Measurements from ENCODE around the gene NACA. TPM values are rescaled to one million over a fixed set of nuclear protein-coding genes. Genes with fewer than 3 reads are reported as not detected.
"Not testable (repeated sequence)": the region's sequence is repeated elsewhere in the genome, so short reads cannot be mapped to it uniquely, and the experiment has no call there.

The NACA gene
- polyA plus RNA-seq, 1 of the 3 experiments (the other 2 are of a cell fraction) = 523 TPM

DNA sequence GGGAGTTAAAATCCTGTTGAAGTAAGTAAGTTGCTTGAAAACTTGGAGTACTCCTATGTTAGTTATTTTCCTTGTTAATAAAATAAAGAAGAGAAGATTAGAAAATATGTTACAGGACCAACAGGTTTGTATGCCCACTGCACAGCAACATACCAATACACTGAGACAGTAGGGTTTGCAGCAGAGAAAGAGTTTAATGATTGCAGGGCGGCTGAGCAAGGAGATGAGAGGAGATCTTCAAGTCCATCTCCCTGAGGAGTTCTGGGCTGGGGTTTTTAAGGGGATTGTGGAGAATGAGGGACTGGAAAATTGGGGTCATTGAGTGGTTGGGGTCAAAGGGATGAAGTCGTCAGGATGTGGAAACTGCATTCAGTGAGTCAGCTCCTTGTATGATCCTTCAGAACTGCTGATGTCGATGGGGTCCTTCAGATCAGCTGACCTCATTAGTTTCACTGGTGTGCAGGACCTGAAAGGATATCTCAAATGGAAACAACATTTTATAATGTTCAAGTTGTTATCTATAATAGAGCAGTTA is 33.7 kb upstream of the NACA start:
- Histone ChIP-seq H3F3A (replicated peaks; ENCODE audit: insufficient read depth) (no peaks in the 10 kb centered on the region), H3K4me3 (ENCODE audit: low read depth in 2 of 2, low read length in 1 of 2) (no peak overlapping the region), H4K20me1 (ENCODE audit: insufficient read depth) (no peaks in the 10 kb centered on the region), H3K36me3 (replicated peaks in 1 of 2; ENCODE audit: control insufficient read depth in 1 of 2, insufficient read depth in 2 of 2, low read length in 1 of 2) (no peaks in the 10 kb centered on the region), H3K4me2 (no peak overlapping the region), H3K9me2 (no peaks in the 10 kb centered on the region), H3K9ac (no peak overlapping the region), H3K4me1 (ENCODE audit: control insufficient read depth in 1 of 2, insufficient read depth in 2 of 2, low read depth in 1 of 2, low read length in 1 of 2) (no peaks in the 10 kb centered on the region), H3K9me3 (no peaks in the 10 kb centered on the region), H3K27ac (ENCODE audit: low read depth in 2 of 2, low read length in 1 of 2) (no peak overlapping the region), H3K27me3 (ENCODE audit: insufficient read depth) (no peaks in the 10 kb centered on the region), H2AFZ (ENCODE audit: low read depth) (no peak overlapping the region), H3K79me2 (ENCODE audit: insufficient read depth) (no peaks in the 10 kb centered on the region)
- ChIA-PET POLR2A (no interaction called here), CTCF (interaction anchor here (1.2 to 5.1 kb wide), 5 partner anchors 11 to 301 kb away, joined by 3 to 60 read pairs (median 4); no protein-coding TSS in a partner anchor)
- no peak for DNase-seq
- 68% methylated on average over 3 of the region's 3 CpGs for WGBS (ENCODE audit: low lambda C conversion rate)
- TF ChIP-seq, protein P1, sequence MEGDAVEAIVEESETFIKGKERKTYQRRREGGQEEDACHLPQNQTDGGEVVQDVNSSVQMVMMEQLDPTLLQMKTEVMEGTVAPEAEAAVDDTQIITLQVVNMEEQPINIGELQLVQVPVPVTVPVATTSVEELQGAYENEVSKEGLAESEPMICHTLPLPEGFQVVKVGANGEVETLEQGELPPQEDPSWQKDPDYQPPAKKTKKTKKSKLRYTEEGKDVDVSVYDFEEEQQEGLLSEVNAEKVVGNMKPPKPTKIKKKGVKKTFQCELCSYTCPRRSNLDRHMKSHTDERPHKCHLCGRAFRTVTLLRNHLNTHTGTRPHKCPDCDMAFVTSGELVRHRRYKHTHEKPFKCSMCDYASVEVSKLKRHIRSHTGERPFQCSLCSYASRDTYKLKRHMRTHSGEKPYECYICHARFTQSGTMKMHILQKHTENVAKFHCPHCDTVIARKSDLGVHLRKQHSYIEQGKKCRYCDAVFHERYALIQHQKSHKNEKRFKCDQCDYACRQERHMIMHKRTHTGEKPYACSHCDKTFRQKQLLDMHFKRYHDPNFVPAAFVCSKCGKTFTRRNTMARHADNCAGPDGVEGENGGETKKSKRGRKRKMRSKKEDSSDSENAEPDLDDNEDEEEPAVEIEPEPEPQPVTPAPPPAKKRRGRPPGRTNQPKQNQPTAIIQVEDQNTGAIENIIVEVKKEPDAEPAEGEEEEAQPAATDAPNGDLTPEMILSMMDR (IDR thresholded peaks at IDR 0.05) = no peak
- TF ChIP-seq FOSL2 (IDR thresholded peaks at IDR 0.05; ENCODE audit: borderline replicate concordance, low read depth) (no peak), NRF1 (IDR thresholded peaks at IDR 0.05; ENCODE audit: low read depth, low read length) (no peak), POLR2AphosphoS5 (IDR thresholded peaks at IDR 0.05; ENCODE audit: low read depth, low read length) (no peak), SIN3A (IDR thresholded peaks at IDR 0.05; ENCODE audit: borderline replicate concordance, low read depth, low read length) (no peak), SMC3 (IDR thresholded peaks at IDR 0.05; ENCODE audit: low read depth, low read length) (no peak)

DNA sequence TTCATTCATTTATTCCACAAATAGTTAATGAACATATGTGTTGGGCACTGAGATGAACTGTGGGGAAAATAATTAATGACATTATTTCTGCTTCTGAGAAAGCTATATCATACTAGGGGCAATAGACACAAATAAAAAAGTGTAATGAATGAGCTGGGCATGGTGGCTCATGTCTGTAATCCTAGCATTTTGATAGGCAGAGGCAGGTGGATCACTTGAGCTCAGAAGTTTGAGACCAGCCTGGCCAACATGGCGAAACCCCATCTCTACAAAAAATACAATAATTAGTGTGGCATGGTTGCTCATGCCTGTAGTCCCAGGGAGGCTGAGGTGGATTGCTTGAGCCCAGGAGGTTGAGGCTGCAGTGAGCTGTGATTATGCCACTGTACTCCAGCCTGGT is 32.9 kb upstream of the NACA start:
- H3K4me2 ChIP-seq; H3K9me2 ChIP-seq; H3K27me3 ChIP-seq (ENCODE audit: insufficient read depth); H3F3A ChIP-seq (replicated peaks; ENCODE audit: insufficient read depth); DNase-seq; POLR2A ChIA-PET; H4K20me1 ChIP-seq (ENCODE audit: insufficient read depth); H3K79me2 ChIP-seq (ENCODE audit: insufficient read depth); H3K27ac ChIP-seq (ENCODE audit: low read depth in 2 of 2, low read length in 1 of 2); H3K36me3 ChIP-seq (replicated peaks in 1 of 2; ENCODE audit: control insufficient read depth in 1 of 2, insufficient read depth in 2 of 2, low read length in 1 of 2); H3K9ac ChIP-seq; H3K4me1 ChIP-seq (ENCODE audit: control insufficient read depth in 1 of 2, insufficient read depth in 2 of 2, low read depth in 1 of 2, low read length in 1 of 2); H2AFZ ChIP-seq (ENCODE audit: low read depth); H3K4me3 ChIP-seq (ENCODE audit: low read depth in 2 of 2, low read length in 1 of 2); H3K9me3 ChIP-seq: not testable (repeated sequence)
- CTCF ChIA-PET = interaction anchor here (0.6 to 5.1 kb wide), 13 partner anchors 9 to 353 kb away, joined by 3 to 60 read pairs (median 3); partner anchors contain the start of gene STAT6
- 83% methylated on average over 1 of the region's 1 CpG for WGBS (ENCODE audit: low lambda C conversion rate)

DNA sequence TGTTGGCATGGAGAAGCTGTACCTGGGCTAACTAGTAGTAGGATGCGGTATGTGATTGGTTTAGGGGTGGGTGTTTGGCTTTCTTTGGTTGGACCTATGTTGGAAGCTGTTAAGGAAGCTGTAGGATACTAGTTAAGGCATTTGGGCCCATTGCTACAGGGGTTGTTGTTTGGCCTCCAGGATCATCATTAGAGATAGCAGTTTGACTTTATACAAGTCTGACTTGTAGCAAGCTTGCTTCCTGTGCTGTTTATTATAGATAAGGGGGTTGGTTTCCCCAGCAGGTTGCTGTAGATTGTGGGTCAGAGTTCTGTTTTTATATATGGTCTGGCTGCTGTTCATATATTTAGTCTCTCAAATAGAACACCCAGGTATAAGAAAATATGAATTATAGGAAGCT is 28.5 kb upstream of the NACA start:
- TF ChIP-seq, protein P2, sequence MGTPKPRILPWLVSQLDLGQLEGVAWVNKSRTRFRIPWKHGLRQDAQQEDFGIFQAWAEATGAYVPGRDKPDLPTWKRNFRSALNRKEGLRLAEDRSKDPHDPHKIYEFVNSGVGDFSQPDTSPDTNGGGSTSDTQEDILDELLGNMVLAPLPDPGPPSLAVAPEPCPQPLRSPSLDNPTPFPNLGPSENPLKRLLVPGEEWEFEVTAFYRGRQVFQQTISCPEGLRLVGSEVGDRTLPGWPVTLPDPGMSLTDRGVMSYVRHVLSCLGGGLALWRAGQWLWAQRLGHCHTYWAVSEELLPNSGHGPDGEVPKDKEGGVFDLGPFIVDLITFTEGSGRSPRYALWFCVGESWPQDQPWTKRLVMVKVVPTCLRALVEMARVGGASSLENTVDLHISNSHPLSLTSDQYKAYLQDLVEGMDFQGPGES (IDR thresholded peaks at IDR 0.05; ENCODE audit: low read depth, low read length) = no peak
- TF ChIP-seq POLR2AphosphoS5 (IDR thresholded peaks at IDR 0.05; ENCODE audit: low read depth, low read length) (no peak), SIN3A (IDR thresholded peaks at IDR 0.05; ENCODE audit: borderline replicate concordance, low read depth, low read length) (no peak), RAD21 (IDR thresholded peaks at IDR 0.05; ENCODE audit: low read length) (no peak), GABPA (IDR thresholded peaks at IDR 0.05; ENCODE audit: low read depth) (no peak), RCOR1 (IDR thresholded peaks at IDR 0.05; ENCODE audit: low read length) (no peak), FOXM1 (IDR thresholded peaks at IDR 0.05; ENCODE audit: low read depth) (no peak)
- TF ChIP-seq, protein P3, sequence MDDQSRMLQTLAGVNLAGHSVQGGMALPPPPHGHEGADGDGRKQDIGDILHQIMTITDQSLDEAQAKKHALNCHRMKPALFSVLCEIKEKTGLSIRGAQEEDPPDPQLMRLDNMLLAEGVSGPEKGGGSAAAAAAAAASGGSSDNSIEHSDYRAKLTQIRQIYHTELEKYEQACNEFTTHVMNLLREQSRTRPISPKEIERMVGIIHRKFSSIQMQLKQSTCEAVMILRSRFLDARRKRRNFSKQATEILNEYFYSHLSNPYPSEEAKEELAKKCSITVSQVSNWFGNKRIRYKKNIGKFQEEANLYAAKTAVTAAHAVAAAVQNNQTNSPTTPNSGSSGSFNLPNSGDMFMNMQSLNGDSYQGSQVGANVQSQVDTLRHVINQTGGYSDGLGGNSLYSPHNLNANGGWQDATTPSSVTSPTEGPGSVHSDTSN (IDR thresholded peaks at IDR 0.05) = no peak
- no peaks in the 10 kb centered on the region for H3K9me2 ChIP-seq
- no peaks in the 10 kb centered on the region; a peak in 1 of 4 replicates for H3K4me1 ChIP-seq (ENCODE audit: control insufficient read depth in 1 of 2, insufficient read depth in 2 of 2, low read depth in 1 of 2, low read length in 1 of 2)
- peaks cover 7% of the 10 kb centered on the region for H3F3A ChIP-seq (replicated peaks; ENCODE audit: insufficient read depth)
- no peak overlapping the region for H3K27ac ChIP-seq (ENCODE audit: low read depth in 2 of 2, low read length in 1 of 2)
- no peaks in the 10 kb centered on the region for H3K27me3 ChIP-seq (ENCODE audit: insufficient read depth)
- H4K20me1 ChIP-seq (ENCODE audit: insufficient read depth) = no peaks in the 10 kb centered on the region
- peaks cover 0 to 4% of the 10 kb centered on the region in 2 experiments for H3K36me3 ChIP-seq (replicated peaks in 1 of 2; ENCODE audit: control insufficient read depth in 1 of 2, insufficient read depth in 2 of 2, low read length in 1 of 2)
- ChIA-PET POLR2A (no interaction called here), CTCF (interaction anchor here (0.7 to 4.2 kb wide), 6 partner anchors 117 to 359 kb away, joined by 3 to 31 read pairs (median 4); a partner anchor contains a TSS)
- no peak for DNase-seq
- no peak overlapping the region for H3K9ac ChIP-seq
- no peak overlapping the region for H3K4me2 ChIP-seq
- WGBS (ENCODE audit: low lambda C conversion rate) = 94% methylated on average over 1 of the region's 1 CpG
- H3K9me3 ChIP-seq = no peaks in the 10 kb centered on the region
- no peak overlapping the region for H3K4me3 ChIP-seq (ENCODE audit: low read depth in 2 of 2, low read length in 1 of 2)
- H3K79me2 ChIP-seq (ENCODE audit: insufficient read depth) = peaks cover 15% of the 10 kb centered on the region
- no peak overlapping the region for H2AFZ ChIP-seq (ENCODE audit: low read depth)
